Caco-2 (cell line): ENCODE data around the gene CBX1. TPM values are rescaled to one million over a fixed set of nuclear protein-coding genes. Genes with fewer than 3 reads are reported as not detected.

Source experiments
- BruUV-seq: library from RNA; stranded (reverse); fragments of 400-500 nt; replicated peaks from 2 replicates; lab custom pipeline; 2021; lab: Mats Ljungman, UMichigan
- CTCF ChIA-PET: fragments of 300-600 bp; sonication (Branson Sonifier 250); formaldehyde crosslinking; loops from one replicate; lab custom pipeline; 2022; ENCODE audit warnings: antibody characterized with exemption; lab: Charles Lee
- POLR2A ChIA-PET: fragments of 300-600 bp; sonication (Branson Sonifier 250); formaldehyde crosslinking; loops from one replicate; lab custom pipeline; 2022; ENCODE audit warnings: antibody characterized with exemption; lab: Charles Lee
- DNase-seq, 2 experiments: peaks; one replicate each; pipeline versions ENCODE4 v3.0.0 to v3.0.0-alpha.2; 2020 to 2022
- H3K27me3 ChIP-seq: replicated peaks from 2 replicates; pipeline ENCODE4 v1.6.0; 2011; ENCODE audit warnings: low read length; ENCODE audit not compliant: control insufficient read depth, insufficient read depth
- H3K36me3 ChIP-seq: 2 replicates; pipeline ENCODE4 v1.5.1; 2011; ENCODE audit warnings: low read length; ENCODE audit not compliant: control insufficient read depth, insufficient read depth
- H3K4me1 ChIP-seq: fragments of 250-450 bp; sonication (Bioruptor Pico); 2 replicates; pipeline ENCODE4 v1.5.1; 2020; ENCODE audit warnings: mild to moderate bottlenecking
- H3K4me3 ChIP-seq: 2 replicates; pipeline ENCODE4 v1.5.1; 2011; ENCODE audit warnings: low read depth, mild to moderate bottlenecking, control low read depth, low read length
- H3K9me3 ChIP-seq: fragments of 250-450 bp; sonication (Bioruptor Pico); 2 replicates; pipeline ENCODE4 v1.5.1; 2020; ENCODE audit warnings: mild to moderate bottlenecking, moderate library complexity
- H3K27ac Mint-ChIP-seq: one replicate; pipeline ENCODE4 v1.8.0; 2022; ENCODE audit warnings: mixed read lengths; ENCODE audit not compliant: unreplicated experiment
- H3K27me3 Mint-ChIP-seq: one replicate; pipeline ENCODE4 v1.8.0; 2022; ENCODE audit warnings: mixed read lengths; ENCODE audit not compliant: insufficient read depth, unreplicated experiment
- H3K36me3 Mint-ChIP-seq: one replicate; pipeline ENCODE4 v1.8.0; 2022; ENCODE audit warnings: mild to moderate bottlenecking, mixed read lengths; ENCODE audit not compliant: insufficient read depth, unreplicated experiment
- H3K4me1 Mint-ChIP-seq: one replicate; pipeline ENCODE4 v1.8.0; 2022; ENCODE audit warnings: low read depth, mixed read lengths; ENCODE audit not compliant: unreplicated experiment
- H3K4me3 Mint-ChIP-seq: one replicate; pipeline ENCODE4 v1.8.0; 2022; ENCODE audit warnings: mild to moderate bottlenecking, moderate library complexity, mixed read lengths; ENCODE audit not compliant: unreplicated experiment
- H3K9me3 Mint-ChIP-seq: one replicate; pipeline ENCODE4 v1.8.0; 2022; ENCODE audit warnings: mixed read lengths; ENCODE audit not compliant: unreplicated experiment
- CTCF ChIP-seq, 2 experiments: fragments of 200-600 bp in 1 of 2; IDR thresholded peaks; 1 replicate in 1 of 2; 2 replicates in 1 of 2; pipeline versions ENCODE4 v1.5.1 to v1.8.0; 2011 to 2022; ENCODE audit warnings: antibody characterized with exemption in 1 of 2, control low read depth in 1 of 2, inconsistent platforms in 1 of 2, low read depth in 1 of 2, low read length in 1 of 2, mild to moderate bottlenecking in 1 of 2, moderate library complexity in 1 of 2; ENCODE audit not compliant: insufficient read depth in 1 of 2, severe bottlenecking in 1 of 2, unreplicated experiment in 1 of 2
- intact Hi-C: fragments of 100-400 bp; cut with micrococcal nuclease; formaldehyde crosslinking; loops from one replicate; pipeline ENCODE4 v1.10.0; 2022; ENCODE audit not compliant: unreplicated experiment
- total RNA-seq: library from RNA; stranded (reverse); gene quantifications from 2 replicates; pipeline ENCODE4 v1.2.3, GENCODE V29; 2022

CBX1 gene
- total RNA-seq, 1 experiment from 2014 or later = 213 TPM

GRCh38 chr17:48056879-48057278 lies 44.4 kb downstream of the CBX1 start:
- Histone ChIP-seq H3K4me1 (peaks cover 25% of the 10 kb centered on the region), H3K4me3 (no peak overlapping the region), H3K9me3 (no peaks in the 10 kb centered on the region), H3K36me3 (peaks cover 33% of the 10 kb centered on the region), H3K27me3 (no peaks in the 10 kb centered on the region)
- TF ChIP-seq CTCF (IDR thresholded peaks at IDR 0.05; ENCODE audit: insufficient read depth in 1 of 2, low read depth in 1 of 2, low read length in 1 of 2, severe bottlenecking in 1 of 2, unreplicated experiment in 1 of 2) = no peak
- ChIA-PET CTCF (interaction anchor here (0.6 to 2.6 kb wide), 2 partner anchors 31 to 94 kb away, joined by 3 to 31 read pairs; no protein-coding TSS in a partner anchor), POLR2A (interaction anchor here (1.5 to 4.2 kb wide), 3 partner anchors 8 to 12 kb away, joined by 6 to 27 read pairs (median 12); partner anchors contain the start of gene NFE2L1)
- no TSS peak for BruUV-seq
- no peak for DNase-seq
- Mint-ChIP-seq H3K36me3 (peaks cover 87% of the 10 kb centered on the region), H3K9me3 (no peaks in the 10 kb centered on the region), H3K4me1 (peaks cover 40% of the 10 kb centered on the region), H3K27me3 (no peaks in the 10 kb centered on the region), H3K4me3 (no peak overlapping the region), H3K27ac (peak overlapping the region; percentile 97)
- intact Hi-C loops = no loop called here

- ChIA-PET POLR2A (interaction anchor here (0.5 to 4.2 kb wide), 6 partner anchors 8 to 115 kb away, joined by 3 to 27 read pairs (median 4); partner anchors contain the start of genes NFE2L1 and PNPO), CTCF (interaction anchor here (0.6 to 2.6 kb wide), 3 partner anchors 30 to 95 kb away, joined by 3 to 31 read pairs (median 5); partner anchors contain the start of gene SNX11)
- no TSS peak for BruUV-seq
- peak overlapping the region; percentile 97 for H3K27ac Mint-ChIP-seq
- peak overlapping the region; percentile 7 for H3K4me3 Mint-ChIP-seq
- Histone ChIP-seq H3K4me1 (peaks cover 25% of the 10 kb centered on the region), H3K27me3 (no peaks in the 10 kb centered on the region), H3K36me3 (peaks cover 33% of the 10 kb centered on the region), H3K9me3 (no peaks in the 10 kb centered on the region), H3K4me3 (no peak overlapping the region)
- intact Hi-C loops = no loop called here
- H3K4me1 Mint-ChIP-seq = peaks cover 40% of the 10 kb centered on the region
- H3K9me3 Mint-ChIP-seq = no peaks in the 10 kb centered on the region
- no peak for DNase-seq
- peaks cover 87% of the 10 kb centered on the region for H3K36me3 Mint-ChIP-seq
- no peak for TF ChIP-seq CTCF (IDR thresholded peaks at IDR 0.05; ENCODE audit: insufficient read depth in 1 of 2, low read depth in 1 of 2, low read length in 1 of 2, severe bottlenecking in 1 of 2, unreplicated experiment in 1 of 2)
- H3K27me3 Mint-ChIP-seq = no peaks in the 10 kb centered on the region
Observed at GRCh38 chr17:48056246-48056745, 45.0 kb downstream of the CBX1 start.

GRCh38 chr17:48055531-48056245 lies 45.6 kb downstream of the CBX1 start:
- ChIA-PET CTCF (interaction anchor here (1.5 to 2.6 kb wide), 3 partner anchors 13 to 52 kb away, joined by 5 to 31 read pairs (median 10); partner anchors contain the start of gene SNX11), POLR2A (interaction anchor here (0.5 to 4.2 kb wide), 8 partner anchors 7 to 115 kb away, joined by 3 to 27 read pairs (median 4); partner anchors contain the start of genes NFE2L1 and PNPO)
- H3K27me3 Mint-ChIP-seq = no peaks in the 10 kb centered on the region
- no peaks in the 10 kb centered on the region for H3K27me3 ChIP-seq
- H3K36me3 ChIP-seq = peaks cover 39% of the 10 kb centered on the region
- H3K27ac Mint-ChIP-seq = peak overlapping the region; percentile 97
- no TSS peak for BruUV-seq
- DNase-seq = peak; percentile 82 to 93
- peak overlapping the region; percentile 18 for H3K4me3 Mint-ChIP-seq
- no peak for TF ChIP-seq CTCF (IDR thresholded peaks at IDR 0.05; ENCODE audit: insufficient read depth in 1 of 2, low read depth in 1 of 2, low read length in 1 of 2, severe bottlenecking in 1 of 2, unreplicated experiment in 1 of 2)
- intact Hi-C loops = no loop called here
- no peaks in the 10 kb centered on the region for H3K9me3 ChIP-seq
- peaks cover 87% of the 10 kb centered on the region for H3K36me3 Mint-ChIP-seq
- peaks cover 25% of the 10 kb centered on the region for H3K4me1 ChIP-seq
- peaks cover 43% of the 10 kb centered on the region for H3K4me1 Mint-ChIP-seq
- H3K9me3 Mint-ChIP-seq = no peaks in the 10 kb centered on the region
- H3K4me3 ChIP-seq = no peak overlapping the region
